Neural cell (in vitro differentiated cells): ENCODE results near the gene QKI. TPM values are rescaled to one million over a fixed set of nuclear protein-coding genes. Genes with fewer than 3 reads are reported as not detected.

ENCODE experiments used
- H2AFZ ChIP-seq: fragments of 200-600, 300-800 bp; sonication (generic), shearing (Covaris generic); 2 replicates; pipeline ENCODE4 v1.6.0; 2014; ENCODE audit warnings: low read depth, mild to moderate bottlenecking, antibody characterized with exemption, low read length, moderate library complexity
- H3F3A ChIP-seq: fragments of 200-600 bp; shearing (Covaris generic); 2 replicates; pipeline ENCODE4 v1.6.1; 2016; ENCODE audit warnings: mild to moderate bottlenecking, moderate library complexity, mixed read lengths, antibody characterized with exemption, low read length; ENCODE audit not compliant: insufficient read depth, poor library complexity, severe bottlenecking
- H3K27ac ChIP-seq: fragments of 200-600, 300-800 bp; sonication (generic), shearing (Covaris generic); 2 replicates; pipeline ENCODE4 v1.5.1; 2014; ENCODE audit warnings: mild to moderate bottlenecking, low read length, moderate library complexity
- H3K27me3 ChIP-seq: fragments of 300-800, 200-600 bp; sonication (generic), shearing (Covaris generic); 2 replicates; pipeline ENCODE4 v1.6.0; 2014; ENCODE audit warnings: mild to moderate bottlenecking, low read depth, low read length, moderate library complexity; ENCODE audit not compliant: insufficient read depth
- H3K36me3 ChIP-seq: fragments of 300-800, 200-600 bp; sonication (generic), shearing (Covaris generic); 2 replicates; pipeline ENCODE4 v1.5.1; 2014; ENCODE audit warnings: mild to moderate bottlenecking, antibody characterized with exemption, low read length, moderate library complexity; ENCODE audit not compliant: insufficient read depth
- H3K4me2 ChIP-seq: fragments of 300-800, 200-600 bp; sonication (generic), shearing (Covaris generic); 2 replicates; pipeline ENCODE4 v1.6.0; 2014; ENCODE audit warnings: mild to moderate bottlenecking, low read length
- H3K4me3 ChIP-seq: fragments of 300-800, 200-600 bp; sonication (generic), shearing (Covaris generic); 2 replicates; pipeline ENCODE4 v1.5.1; 2014; ENCODE audit warnings: mild to moderate bottlenecking, low read length, moderate library complexity
- H3K79me2 ChIP-seq: fragments of 200-600 bp; shearing (Covaris generic); replicated peaks from 2 replicates; pipeline ENCODE4 v1.6.0; 2014; ENCODE audit warnings: mild to moderate bottlenecking, low read length, moderate library complexity; ENCODE audit not compliant: insufficient read depth
- H3K9ac ChIP-seq: fragments of 300-800, 200-600 bp; sonication (generic), shearing (Covaris generic); 2 replicates; pipeline ENCODE4 v1.6.1; 2016; ENCODE audit warnings: mild to moderate bottlenecking, low read length, mixed read lengths
- H3K9me2 ChIP-seq: fragments of 200-600 bp; shearing (Covaris generic); 2 replicates; pipeline ENCODE4 v1.6.1; 2016; ENCODE audit warnings: mild to moderate bottlenecking, low read length, mixed read lengths; ENCODE audit not compliant: insufficient read depth
- H3K9me3 ChIP-seq: fragments of 200-600, 300-800 bp; sonication (generic), shearing (Covaris generic); 2 replicates; pipeline ENCODE4 v1.6.1; 2016; ENCODE audit warnings: mild to moderate bottlenecking, mixed run types, low read length, moderate library complexity, mixed read lengths
- H4K20me1 ChIP-seq: fragments of 200-600 bp; shearing (Covaris generic); 2 replicates; pipeline ENCODE4 v1.6.1; 2016; ENCODE audit warnings: mild to moderate bottlenecking, mixed run types; ENCODE audit not compliant: insufficient read depth
- CTCF ChIP-seq: fragments of 450-650 bp; IDR thresholded peaks from 2 replicates; pipeline ENCODE4 v1.5.1; 2014; ENCODE audit warnings: antibody characterized with exemption, mild to moderate bottlenecking, moderate library complexity; ENCODE audit not compliant: poor library complexity, severe bottlenecking
- EP300 ChIP-seq: fragments of 450-650 bp; conservative IDR thresholded peaks from 2 replicates; pipeline ENCODE4 v1.6.1; 2014; ENCODE audit warnings: antibody characterized with exemption, mild to moderate bottlenecking, moderate library complexity; ENCODE audit not compliant: poor library complexity, severe bottlenecking
- EZH2 ChIP-seq: fragments of 200-600, 300-800 bp; shearing (Covaris generic), sonication (generic); IDR thresholded peaks from 2 replicates; pipeline ENCODE4 v1.6.1; 2014; ENCODE audit warnings: antibody characterized with exemption, low read length, borderline replicate concordance, mild to moderate bottlenecking; ENCODE audit not compliant: insufficient read depth, poor library complexity, severe bottlenecking
- POLR2AphosphoS5 ChIP-seq: IDR thresholded peaks from 2 replicates; pipeline ENCODE4 v1.6.1; 2012
- RAD21 ChIP-seq: fragments of 450-650 bp; conservative IDR thresholded peaks from 2 replicates; pipeline ENCODE4 v1.6.1; 2014; ENCODE audit warnings: antibody characterized with exemption, mild to moderate bottlenecking, moderate library complexity
- SMC3 ChIP-seq: fragments of 450-650 bp; conservative IDR thresholded peaks from 2 replicates; pipeline ENCODE4 v1.6.1; 2014; ENCODE audit warnings: antibody characterized with exemption, mild to moderate bottlenecking, moderate library complexity; ENCODE audit not compliant: poor library complexity
- TAF1 ChIP-seq: IDR thresholded peaks from 2 replicates; pipeline ENCODE4 v1.6.1; 2012; ENCODE audit warnings: low read depth
- polyA plus RNA-seq: library from polyadenylated mRNA; depleted of rRNA; stranded (reverse); fragments of >200 nt; gene quantifications from 2 replicates; pipeline ENCODE4 v1.2.3, GENCODE V29; 2014

QKI gene
- polyA plus RNA-seq, 1 donor from 2014 or later = 39.0 TPM

GRCh38 chr6:163395122-163395830, 19.2 kb upstream of the QKI start:
- H3F3A ChIP-seq = no peaks in the 10 kb centered on the region
- H3K36me3 ChIP-seq = no peaks in the 10 kb centered on the region
- no peaks in the 10 kb centered on the region for H3K9me3 ChIP-seq
- no peak overlapping the region for H2AFZ ChIP-seq
- H3K9me2 ChIP-seq = no peaks in the 10 kb centered on the region
- no peak overlapping the region for H3K4me2 ChIP-seq
- no peak overlapping the region for H3K4me3 ChIP-seq
- no peak overlapping the region for H3K27ac ChIP-seq
- H3K27me3 ChIP-seq = no peaks in the 10 kb centered on the region
- TF ChIP-seq POLR2AphosphoS5 (no peak), RAD21 (no peak), TAF1 (no peak)
- H3K79me2 ChIP-seq = no peaks in the 10 kb centered on the region
- no peak overlapping the region for H3K9ac ChIP-seq
- H4K20me1 ChIP-seq = no peaks in the 10 kb centered on the region

GRCh38 chr6:163395831-163396185, 18.7 kb upstream of the QKI start:
- Histone ChIP-seq H3K27me3 (no peaks in the 10 kb centered on the region), H3K79me2 (no peaks in the 10 kb centered on the region), H3K4me3 (no peak overlapping the region), H3K9ac (no peak overlapping the region), H3K9me2 (no peaks in the 10 kb centered on the region), H3K27ac (no peak overlapping the region), H3K4me2 (no peak overlapping the region), H3K9me3 (no peaks in the 10 kb centered on the region), H2AFZ (no peak overlapping the region), H3F3A (no peaks in the 10 kb centered on the region), H4K20me1 (no peaks in the 10 kb centered on the region), H3K36me3 (no peaks in the 10 kb centered on the region)
- TF ChIP-seq EZH2 = no peak

GRCh38 chr6:163397326-163397725, 17.2 kb upstream of the QKI start:
- H3K79me2 ChIP-seq = no peaks in the 10 kb centered on the region
- no peak overlapping the region for H3K9ac ChIP-seq
- H4K20me1 ChIP-seq = no peaks in the 10 kb centered on the region
- no peaks in the 10 kb centered on the region for H3K9me3 ChIP-seq
- H3K9me2 ChIP-seq = no peaks in the 10 kb centered on the region
- peak overlapping the region; percentile 63 for H3K4me3 ChIP-seq
- no peak for TF ChIP-seq POLR2AphosphoS5
- TF ChIP-seq EP300 = no peak
- TF ChIP-seq SMC3 = no peak
- no peak for TF ChIP-seq RAD21
- no peaks in the 10 kb centered on the region for H3K27me3 ChIP-seq
- H2AFZ ChIP-seq = no peak overlapping the region
- no peaks in the 10 kb centered on the region for H3K36me3 ChIP-seq
- H3F3A ChIP-seq = no peaks in the 10 kb centered on the region
- peak overlapping the region; percentile 34 for H3K4me2 ChIP-seq
- no peak overlapping the region for H3K27ac ChIP-seq

- Histone ChIP-seq H3K36me3 (no peaks in the 10 kb centered on the region), H3K79me2 (no peaks in the 10 kb centered on the region), H3K9ac (no peak overlapping the region), H3K9me2 (no peaks in the 10 kb centered on the region), H3F3A (no peaks in the 10 kb centered on the region), H3K4me3 (no peak overlapping the region), H3K4me2 (no peak overlapping the region), H3K27me3 (no peaks in the 10 kb centered on the region), H2AFZ (no peak overlapping the region), H3K27ac (no peak overlapping the region), H4K20me1 (no peaks in the 10 kb centered on the region), H3K9me3 (no peaks in the 10 kb centered on the region)
- TF ChIP-seq SMC3 (no peak), TAF1 (no peak), CTCF (no peak), EP300 (no peak)
These were observed 16.4 kb upstream of the QKI start for GRCh38 chr6:163398115-163398514.
